K562 (cell line): ENCODE data around the gene TJP3. TPM values are rescaled to one million over a fixed set of nuclear protein-coding genes. Genes with fewer than 3 reads are reported as not detected.
A peak's percentile ranks its signal among the peaks of the same experiment; 100 is the strongest.

ENCODE experiments used
- ATF7 ChIP-seq: fragments of 450-650 bp; IDR thresholded peaks from 2 replicates; pipeline ENCODE4 v1.7.1; 2014; ENCODE audit warnings: mild to moderate bottlenecking, moderate library complexity
- CBX1 ChIP-seq: sonication (generic); IDR thresholded peaks from 2 replicates; pipeline ENCODE4 v1.6.1; 2016; ENCODE audit warnings: antibody characterized with exemption, low read depth, mild to moderate bottlenecking
- CREB1 ChIP-seq, 2 experiments: sonication (generic) in 1 of 2; formaldehyde crosslinking in 1 of 2; IDR thresholded peaks; 2 replicates each; pipeline versions ENCODE4 v1.6.1 to v1.8.0; 2012 to 2022; ENCODE audit warnings: inconsistent platforms in 1 of 2, mild to moderate bottlenecking in 1 of 2, missing genetic modification reagents in 1 of 2, moderate library complexity in 1 of 2
- CXXC5 ChIP-seq: fragments of 250-450 bp; sonication (Bioruptor Pico); IDR thresholded peaks from 2 replicates; pipeline ENCODE4 v1.8.0; 2022; ENCODE audit warnings: inconsistent platforms, mild to moderate bottlenecking, moderate library complexity
- E2F3 ChIP-seq: fragments of 250-450 bp; sonication (Bioruptor Pico); IDR thresholded peaks from 2 replicates; pipeline ENCODE4 v1.4.0; 2020; ENCODE audit warnings: mild to moderate bottlenecking
- EWSR1 ChIP-seq: fragments of 450-650 bp; IDR thresholded peaks from 2 replicates; pipeline ENCODE4 v1.6.1; 2018; ENCODE audit warnings: borderline replicate concordance, mild to moderate bottlenecking, low read depth, moderate library complexity; ENCODE audit not compliant: partially characterized antibody
- JUND ChIP-seq, 2 experiments: IDR thresholded peaks; 2 replicates in 1 of 2; 3 replicates in 1 of 2; pipeline ENCODE4 v1.6.1; 2011; ENCODE audit warnings: borderline replicate concordance in 2 of 2, low read depth in 2 of 2, low read length in 2 of 2, improper control_type of control experiment in 1 of 2, missing biosample characterization in 1 of 2, missing genetic modification characterization in 1 of 2, missing genetic modification reagents in 1 of 2
- KDM5B ChIP-seq: fragments of 200-600 bp; sonication (generic); IDR thresholded peaks from 2 replicates; pipeline ENCODE4 v1.6.1; 2012; ENCODE audit warnings: low read depth, mild to moderate bottlenecking, moderate library complexity, low read length, control low read depth, inconsistent platforms; ENCODE audit not compliant: insufficient replicate concordance
- MAFF ChIP-seq: IDR thresholded peaks from 2 replicates; pipeline ENCODE4 v1.6.1; 2012; ENCODE audit warnings: low read length, improper control_type of control experiment
- NCOA1 ChIP-seq: fragments of 450-650 bp; IDR thresholded peaks from 2 replicates; pipeline ENCODE4 v1.6.1; 2016; ENCODE audit warnings: low read depth
- NR4A1 ChIP-seq, 2 experiments: fragments of 250-450 bp in 1 of 2; fragments of 450-650 bp in 1 of 2; sonication (Bioruptor Pico) in 1 of 2; IDR thresholded peaks; 2 replicates each; pipeline versions ENCODE4 v1.4.0 to v1.6.1; 2016 to 2020; ENCODE audit warnings: mild to moderate bottlenecking in 2 of 2, missing compliant biosample characterization in 1 of 2, missing genetic modification characterization in 1 of 2, moderate library complexity in 1 of 2
- POLR2H ChIP-seq: IDR thresholded peaks from 2 replicates; pipeline ENCODE4 v1.6.1; 2016; ENCODE audit warnings: missing genetic modification characterization, low read depth, mild to moderate bottlenecking, control low read depth, missing compliant biosample characterization, moderate library complexity
- RBFOX2 ChIP-seq: fragments of 200-400 bp; formaldehyde crosslinking; IDR thresholded peaks from 2 replicates; pipeline ENCODE4 v1.6.1; 2017; ENCODE audit warnings: low read depth, mild to moderate bottlenecking, low read length, moderate library complexity
- RBM17 ChIP-seq: fragments of 200-400 bp; formaldehyde crosslinking; IDR thresholded peaks from 2 replicates; pipeline ENCODE4 v1.6.1; 2017; ENCODE audit warnings: low read depth, mild to moderate bottlenecking, low read length, borderline replicate concordance
- TGIF2 ChIP-seq: sonication (generic); formaldehyde crosslinking; IDR thresholded peaks from 2 replicates; pipeline ENCODE4 v1.8.1; 2022; ENCODE audit warnings: mild to moderate bottlenecking, missing genetic modification reagents, moderate library complexity
- XRCC5 ChIP-seq: fragments of 200-400 bp; formaldehyde crosslinking; IDR thresholded peaks from 2 replicates; pipeline ENCODE4 v1.6.1; 2017; ENCODE audit warnings: low read depth, mild to moderate bottlenecking, low read length
- ZNF511 ChIP-seq: sonication (generic); formaldehyde crosslinking; IDR thresholded peaks from 2 replicates; pipeline ENCODE4 v1.8.0; 2022; ENCODE audit warnings: mild to moderate bottlenecking, missing genetic modification reagents
- ZNF740 ChIP-seq, 3 experiments: fragments of 200-800 bp in 1 of 3; sonication (Bioruptor generic) in 1 of 3; sonication (generic) in 1 of 3; formaldehyde crosslinking in 1 of 3; IDR thresholded peaks; 2 replicates each; pipeline versions ENCODE4 v1.6.1 to v1.8.0; 2016 to 2022; ENCODE audit warnings: mild to moderate bottlenecking in 2 of 3, missing compliant biosample characterization in 2 of 3, missing genetic modification characterization in 2 of 3, missing genetic modification reagents in 1 of 3
- polyA plus RNA-seq, 8 experiments: library from polyadenylated mRNA; depleted of rRNA in 4 of 8; stranded (reverse) in 5 of 8; unstranded in 3 of 8; fragments of >200 nt; fragmentation: Nextera tagmentation in 2 of 8; fragmentation: Illumina TruSeq in 1 of 8; extraction: Ambion mirVana in 2 of 8; extraction: Trizol in 1 of 8; gene quantifications; 2 replicates each; pipeline versions ENCODE4 v1.2.1 to v1.2.3, GENCODE V29; 2011 to 2014; ENCODE audit warnings: inconsistent platforms in 1 of 8, missing spikeins in 1 of 8
- total RNA-seq, 7 experiments: library from RNA; depleted of rRNA in 6 of 7; stranded (reverse); fragments of >200 nt in 6 of 7; fragmentation: Illumina TruSeq in 2 of 7; extraction: Trizol in 2 of 7; gene quantifications; 2 replicates each; pipeline versions ENCODE4 v1.2.1 to v1.2.3, GENCODE V29; 2011 to 2021; ENCODE audit warnings: low replicate concordance in 1 of 7
- TF ChIP-seq, protein P1 (sequence below): fragments of 250-450 bp; sonication (Bioruptor Pico); IDR thresholded peaks from 2 replicates; pipeline ENCODE4 v1.5.0; 2021
- TF ChIP-seq, protein P2 (sequence below): fragments of 450-650 bp; IDR thresholded peaks from 2 replicates; pipeline ENCODE4 v1.6.1; 2016; ENCODE audit warnings: borderline replicate concordance

TJP3 gene
- total and polyA plus RNA-seq, 9 of the 15 experiments (the other 6 are each of a cell fraction or from before 2014, with no cell fraction given): 0.11 to 2.4 (median 0.57) TPM; not detected in 1

DNA sequence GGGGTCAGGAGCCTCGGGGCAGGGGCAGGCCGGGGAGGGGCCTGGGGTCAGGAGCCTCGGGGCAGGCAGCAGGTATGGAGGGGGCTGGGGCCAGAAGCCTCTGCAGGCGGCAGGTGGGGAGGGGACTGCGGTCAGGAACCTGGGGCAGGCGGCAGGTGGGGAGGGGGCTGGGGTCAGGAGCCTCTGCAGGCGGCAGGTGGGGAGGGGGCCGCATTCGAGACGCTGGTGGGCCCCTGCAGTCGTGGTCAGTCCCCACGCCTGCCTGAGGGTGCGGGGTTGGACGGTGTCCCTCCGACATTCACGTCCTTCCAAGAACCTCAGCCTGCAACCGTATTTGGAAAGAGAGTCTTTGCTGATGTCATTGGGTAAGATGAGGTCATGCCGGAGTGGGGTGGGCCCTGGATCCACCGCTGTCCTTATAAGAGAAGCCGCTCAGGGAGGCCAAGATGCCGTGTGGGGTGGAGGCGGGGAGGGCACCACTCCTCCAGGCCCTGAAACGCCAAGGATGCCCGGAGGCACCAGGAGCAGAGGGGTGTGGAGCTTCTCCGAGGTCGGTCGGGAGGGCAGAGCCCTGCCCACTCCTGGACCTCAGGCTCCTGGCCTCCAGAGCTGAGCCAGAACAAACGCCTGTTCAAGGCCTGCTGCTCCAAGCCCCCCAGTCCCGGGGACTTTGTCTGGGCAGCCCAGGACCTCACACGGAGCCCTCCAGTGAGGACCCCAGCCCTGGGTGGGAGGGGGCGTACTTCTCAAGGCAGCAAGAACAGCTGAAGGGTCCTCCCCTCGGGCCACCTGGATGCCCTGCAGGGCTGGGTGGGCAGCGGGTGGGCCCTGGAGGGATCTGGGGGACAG is 38.0 kb upstream of the TJP3 start (continued):
- TF ChIP-seq RBM17: no peak
- TF ChIP-seq CREB1 (IDR thresholded peaks at IDR 0.05): peak; percentile 91
- peak; percentile 75 for TF ChIP-seq CREB1 (CRISPR knock-in tag; IDR thresholded peaks at IDR 0.05)
- TF ChIP-seq RBFOX2: peak; percentile 80
- TF ChIP-seq EWSR1: no peak
- TF ChIP-seq, protein P1, sequence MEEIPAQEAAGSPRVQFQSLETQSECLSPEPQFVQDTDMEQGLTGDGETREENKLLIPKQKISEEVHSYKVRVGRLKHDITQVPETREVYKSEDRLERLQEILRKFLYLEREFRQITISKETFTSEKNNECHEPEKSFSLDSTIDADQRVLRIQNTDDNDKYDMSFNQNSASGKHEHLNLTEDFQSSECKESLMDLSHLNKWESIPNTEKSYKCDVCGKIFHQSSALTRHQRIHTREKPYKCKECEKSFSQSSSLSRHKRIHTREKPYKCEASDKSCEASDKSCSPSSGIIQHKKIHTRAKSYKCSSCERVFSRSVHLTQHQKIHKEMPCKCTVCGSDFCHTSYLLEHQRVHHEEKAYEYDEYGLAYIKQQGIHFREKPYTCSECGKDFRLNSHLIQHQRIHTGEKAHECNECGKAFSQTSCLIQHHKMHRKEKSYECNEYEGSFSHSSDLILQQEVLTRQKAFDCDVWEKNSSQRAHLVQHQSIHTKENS (CRISPR knock-in tag): no peak
- TF ChIP-seq ZNF740 (CRISPR knock-in tag; IDR thresholded peaks at IDR 0.05): peak; percentile 74; the same call in 1 of the 2 replicates
- no peak; a peak in 1 of 4 replicates for TF ChIP-seq ZNF740 (tag; IDR thresholded peaks at IDR 0.05)
- TF ChIP-seq, protein P2, sequence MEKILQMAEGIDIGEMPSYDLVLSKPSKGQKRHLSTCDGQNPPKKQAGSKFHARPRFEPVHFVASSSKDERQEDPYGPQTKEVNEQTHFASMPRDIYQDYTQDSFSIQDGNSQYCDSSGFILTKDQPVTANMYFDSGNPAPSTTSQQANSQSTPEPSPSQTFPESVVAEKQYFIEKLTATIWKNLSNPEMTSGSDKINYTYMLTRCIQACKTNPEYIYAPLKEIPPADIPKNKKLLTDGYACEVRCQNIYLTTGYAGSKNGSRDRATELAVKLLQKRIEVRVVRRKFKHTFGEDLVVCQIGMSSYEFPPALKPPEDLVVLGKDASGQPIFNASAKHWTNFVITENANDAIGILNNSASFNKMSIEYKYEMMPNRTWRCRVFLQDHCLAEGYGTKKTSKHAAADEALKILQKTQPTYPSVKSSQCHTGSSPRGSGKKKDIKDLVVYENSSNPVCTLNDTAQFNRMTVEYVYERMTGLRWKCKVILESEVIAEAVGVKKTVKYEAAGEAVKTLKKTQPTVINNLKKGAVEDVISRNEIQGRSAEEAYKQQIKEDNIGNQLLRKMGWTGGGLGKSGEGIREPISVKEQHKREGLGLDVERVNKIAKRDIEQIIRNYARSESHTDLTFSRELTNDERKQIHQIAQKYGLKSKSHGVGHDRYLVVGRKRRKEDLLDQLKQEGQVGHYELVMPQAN: 0 out of 2 replicates have a peak, but pooled peaks have one; percentile 14
- no peak for TF ChIP-seq NR4A1 (CRISPR knock-in tag; IDR thresholded peaks at IDR 0.05)
- 0 out of 2 replicates have a peak, but pooled peaks have one; percentile 32 for TF ChIP-seq NR4A1 (tag; IDR thresholded peaks at IDR 0.05)
- TF ChIP-seq ZNF511: peak; percentile 29; the same call in 1 of the 2 replicates
- TF ChIP-seq E2F3: no peak
- TF ChIP-seq MAFF: 0 out of 2 replicates have a peak, but pooled peaks have one; percentile 7
- TF ChIP-seq JUND (IDR thresholded peaks at IDR 0.05; ENCODE audit: borderline replicate concordance, low read depth, low read length): peak; percentile 97
- TF ChIP-seq JUND (tag; IDR thresholded peaks at IDR 0.05; ENCODE audit: borderline replicate concordance, low read depth, low read length): peak; percentile 97
- TF ChIP-seq ATF7: peak; percentile 98
- peak; percentile 28 for TF ChIP-seq CXXC5 (CRISPR knock-in tag)
- 0 out of 2 replicates have a peak, but pooled peaks have one; percentile 23 for TF ChIP-seq CBX1
- TF ChIP-seq KDM5B: peak; percentile 99
- peak; percentile 84 for TF ChIP-seq NCOA1
- TF ChIP-seq POLR2H: peak; percentile 42; the same call in 1 of the 2 replicates
- TF ChIP-seq TGIF2 (CRISPR knock-in tag): no peak
- TF ChIP-seq XRCC5: 0 out of 2 replicates have a peak, but pooled peaks have one; percentile 30
